Uterus (tissue), 2 donors: ENCODE measurements around the gene PTBP3.

ENCODE experiments used
- CTCF ChIP-seq, 4 experiments: fragments of 200-600 bp in 2 of 4; fragments of 450-650 bp in 2 of 4; sonication (generic) in 2 of 4; IDR thresholded peaks; one replicate each; pipeline ENCODE4 v1.5.1; 2016 to 2019; ENCODE audit warnings: antibody characterized with exemption in 4 of 4, mild to moderate bottlenecking in 2 of 4, moderate library complexity in 1 of 4
- POLR2A ChIP-seq, 2 donors: fragments of 450-650 bp; IDR thresholded peaks; one replicate each; pipeline ENCODE4 v1.6.1; 2016; ENCODE audit warnings: antibody characterized with exemption in 2 of 2, mild to moderate bottlenecking in 1 of 2, moderate library complexity in 1 of 2

GRCh38 chr9:112224401-112225289 is 108.8 kb downstream of the PTBP3 start:
- no peak for TF ChIP-seq CTCF (IDR thresholded peaks at IDR 0.05)
- TF ChIP-seq POLR2A (IDR thresholded peaks at IDR 0.05) = no peak
